Activated naive CD4-positive, alpha-beta T cell treated with anti-CD3 and anti-CD28 coated beads, Interleukin-2, amount 50 U/mL, for 16 hours (primary cell): ENCODE measurements around the gene ISY1.
"Not testable (repeated sequence)": the region's sequence is repeated elsewhere in the genome, so short reads cannot be mapped to it uniquely, and the experiment has no call there.

Experiments
- DNase-seq: peaks from one replicate; pipeline ENCODE4 v3.0.0-alpha.2; 2020

ISY1 gene

GRCh38 chr3:129165594-129165993 is 4.7 kb upstream of the ISY1 start:
- DNase-seq: not testable (repeated sequence)

DNA sequence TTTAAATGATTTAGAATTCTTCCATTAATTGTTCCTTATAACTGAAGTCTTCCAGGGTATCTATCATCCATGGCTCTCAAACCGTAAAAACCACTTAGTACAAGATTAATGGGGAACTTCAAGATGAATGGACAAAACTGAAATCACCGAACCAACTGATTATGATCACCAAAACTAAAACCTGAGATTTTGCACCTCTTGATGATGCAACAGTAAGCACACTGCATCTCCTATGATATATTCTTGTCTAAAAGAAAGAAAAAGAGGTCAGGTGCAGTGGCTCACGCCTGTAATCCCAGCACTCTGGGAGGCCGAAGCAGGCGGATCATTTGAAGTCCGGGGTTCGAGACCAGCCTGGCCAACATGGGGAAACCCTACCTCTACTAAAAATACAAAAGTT is 3.6 kb upstream of the ISY1 start:
- no peak for DNase-seq

DNA sequence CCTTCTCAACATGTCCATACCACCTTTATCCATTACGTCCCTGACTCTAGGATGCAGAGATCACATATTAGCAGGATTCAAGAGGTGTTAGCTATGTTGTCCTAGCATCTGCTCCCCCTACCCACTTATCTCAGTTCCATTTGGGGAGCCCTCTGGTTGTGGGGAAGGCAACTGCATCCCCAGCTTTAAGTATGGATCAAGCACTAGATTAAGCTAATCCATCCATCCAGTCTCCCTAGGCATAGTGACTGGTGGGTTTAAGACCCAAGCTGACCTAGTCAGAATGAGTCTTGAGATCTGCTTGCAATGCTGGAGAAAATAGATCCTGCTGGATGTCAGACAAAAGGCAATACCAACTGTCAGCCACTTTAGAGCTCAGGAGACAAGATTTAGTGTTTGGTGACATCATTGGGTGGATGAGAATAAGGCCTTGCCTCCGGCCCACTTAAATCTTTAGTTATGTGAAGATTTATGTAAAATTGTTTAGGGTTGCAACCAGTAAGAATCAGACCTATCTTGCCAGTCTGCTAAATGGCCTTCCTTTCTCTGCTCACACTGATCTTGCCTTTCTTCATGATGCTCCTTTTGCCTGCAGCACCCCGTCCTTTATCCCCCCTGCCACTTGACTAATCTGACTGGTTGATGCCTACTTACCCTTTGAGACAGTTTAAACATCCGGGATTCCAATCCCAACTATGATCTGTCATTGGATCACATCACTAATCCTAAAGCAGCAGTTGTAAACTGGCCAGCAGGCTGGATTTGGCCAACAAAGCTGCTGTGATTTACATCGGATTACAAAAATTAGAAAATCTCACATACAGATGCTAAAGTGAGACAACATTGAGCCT is 2.1 kb upstream of the ISY1 start:
- no peak for DNase-seq

GRCh38 chr3:129161860-129162271 is 1.0 kb upstream of the ISY1 start:
- DNase-seq: peak; percentile 24

DNA sequence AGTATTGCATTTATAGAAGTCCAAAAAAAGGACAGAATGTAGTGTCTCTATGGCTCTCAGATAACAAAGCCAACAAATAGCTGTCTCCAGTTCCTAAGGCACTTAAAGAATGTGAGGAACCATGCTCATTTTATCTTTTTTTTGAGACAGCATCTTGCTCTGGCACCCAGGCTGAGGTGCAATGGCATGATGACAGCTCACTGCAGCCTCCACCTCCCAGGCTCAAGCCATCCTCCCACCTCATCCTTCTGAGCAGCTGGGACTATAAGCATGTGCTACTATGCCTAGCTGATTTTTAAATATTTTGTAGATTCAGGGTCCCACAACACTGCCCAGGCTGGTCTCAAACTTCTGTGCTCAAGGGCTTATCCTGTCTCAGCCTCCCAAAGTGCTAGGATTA is 16.1 kb downstream of the ISY1 start:
- DNase-seq: no peak

DNA sequence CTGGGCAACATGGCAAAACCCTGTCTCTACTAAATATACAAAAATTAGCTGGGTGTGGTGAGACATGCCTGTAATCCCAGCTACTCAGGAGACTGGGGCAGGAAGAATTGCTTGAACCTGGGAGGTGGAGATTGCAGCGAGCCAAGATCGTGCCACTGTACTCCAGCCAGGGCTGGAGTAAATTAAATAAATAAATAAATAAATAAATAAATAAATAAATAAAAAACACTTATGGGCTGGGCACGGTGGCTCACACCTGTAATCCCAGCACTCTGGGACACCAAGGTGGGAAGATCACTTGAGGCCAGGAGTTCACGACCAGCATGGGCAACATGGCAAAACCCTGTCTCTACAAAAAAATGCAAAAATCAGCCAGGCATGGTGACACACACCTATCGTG is 19.9 kb downstream of the ISY1 start:
- not testable (repeated sequence) for DNase-seq

DNA sequence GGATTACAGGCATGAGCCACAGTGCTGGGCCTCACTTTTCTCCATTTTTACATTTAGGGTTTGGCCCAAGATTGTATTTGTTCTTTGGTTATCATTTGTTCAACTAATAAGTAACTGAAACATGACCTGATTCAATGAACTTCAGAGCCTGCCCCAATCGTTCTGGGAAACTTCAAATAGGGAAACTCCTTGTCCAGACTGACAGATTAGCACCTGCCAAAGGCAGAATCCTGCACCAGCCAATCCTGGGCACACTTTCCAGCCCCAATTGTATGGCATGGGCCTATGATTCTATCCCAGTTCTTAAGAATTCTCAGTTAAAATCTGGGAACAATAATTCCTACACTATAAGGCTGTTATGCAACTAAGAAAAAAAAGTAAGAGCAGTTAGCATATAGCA is 21.0 kb downstream of the ISY1 start:
- DNase-seq: no peak

DNA sequence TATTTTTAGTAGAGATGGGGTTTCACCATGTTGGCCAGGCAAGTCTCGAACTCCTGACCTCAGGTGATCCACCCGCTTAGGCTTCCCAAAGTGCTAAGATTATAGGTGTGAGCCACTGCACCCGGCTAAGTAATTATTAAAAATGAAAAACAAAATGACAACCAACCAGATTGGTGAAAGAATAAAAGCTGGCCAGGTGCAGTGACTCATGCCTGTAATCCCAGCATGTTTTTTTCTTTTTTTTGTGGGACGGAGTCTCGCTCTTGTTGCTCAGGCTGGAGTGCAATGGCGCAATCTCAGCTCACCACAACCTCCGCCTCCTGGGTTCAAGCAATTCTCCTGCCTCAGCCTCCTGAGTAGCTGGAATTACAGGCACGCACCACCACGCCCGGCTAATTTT is 24.6 kb downstream of the ISY1 start:
- DNase-seq: not testable (repeated sequence)

- no peak for DNase-seq
Observed at GRCh38 chr3:129132097-129132866, 28.6 kb downstream of the ISY1 start.

DNA sequence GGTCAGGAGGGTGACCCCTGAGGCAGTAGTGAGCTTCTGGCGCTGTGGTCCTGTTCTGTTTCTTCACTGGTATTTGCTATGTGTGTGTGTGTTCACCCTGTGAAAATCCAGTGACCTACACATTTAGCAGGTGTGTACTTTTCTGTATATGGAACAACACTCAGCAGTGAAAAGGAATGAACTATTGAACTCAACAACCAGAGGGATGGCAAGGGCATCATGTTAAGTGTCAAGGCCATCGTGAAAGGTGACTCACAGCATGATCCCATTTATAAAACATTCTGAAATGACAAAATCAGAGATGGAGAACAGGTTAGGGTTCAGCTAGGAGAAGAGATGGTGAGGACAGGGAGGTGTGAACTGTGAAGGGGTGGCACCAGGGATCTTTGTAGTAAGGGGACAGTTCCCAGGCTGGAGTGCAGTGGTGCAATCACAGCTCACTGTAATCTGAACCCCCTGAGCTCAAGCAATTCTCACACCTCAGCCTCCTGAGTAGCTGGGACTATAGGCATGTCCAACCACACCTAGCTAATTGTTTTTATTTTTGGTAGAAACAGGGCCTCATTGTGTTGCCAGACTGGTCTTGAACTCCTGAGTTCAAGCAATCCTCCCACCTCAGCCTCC is 29.3 kb downstream of the ISY1 start:
- no peak for DNase-seq

DNA sequence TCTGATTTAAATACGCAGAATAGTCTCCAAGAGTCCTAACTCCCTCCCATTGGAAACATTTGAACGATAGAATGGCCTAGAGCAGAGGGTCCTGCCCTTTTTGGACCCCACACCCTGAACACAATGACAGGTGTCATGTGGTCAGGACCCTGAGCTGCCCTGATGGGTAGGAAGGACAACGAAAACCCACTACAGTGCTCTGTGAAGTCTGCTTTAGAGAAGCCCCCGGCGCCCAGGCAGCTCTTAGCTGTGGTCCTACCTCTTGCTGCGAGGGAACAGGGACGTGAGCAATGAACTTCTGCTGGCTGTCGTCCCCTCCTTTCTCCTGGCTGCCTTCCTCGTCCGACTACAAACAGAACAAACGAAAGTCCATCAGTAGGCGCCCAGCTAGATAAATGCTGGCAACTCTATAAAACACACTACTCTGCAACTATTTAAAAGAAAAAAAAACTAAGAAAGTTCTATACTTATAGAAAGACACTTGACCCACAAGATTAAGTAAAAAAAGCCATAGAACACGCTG is 30.5 kb downstream of the ISY1 start:
- DNase-seq: no peak

DNA sequence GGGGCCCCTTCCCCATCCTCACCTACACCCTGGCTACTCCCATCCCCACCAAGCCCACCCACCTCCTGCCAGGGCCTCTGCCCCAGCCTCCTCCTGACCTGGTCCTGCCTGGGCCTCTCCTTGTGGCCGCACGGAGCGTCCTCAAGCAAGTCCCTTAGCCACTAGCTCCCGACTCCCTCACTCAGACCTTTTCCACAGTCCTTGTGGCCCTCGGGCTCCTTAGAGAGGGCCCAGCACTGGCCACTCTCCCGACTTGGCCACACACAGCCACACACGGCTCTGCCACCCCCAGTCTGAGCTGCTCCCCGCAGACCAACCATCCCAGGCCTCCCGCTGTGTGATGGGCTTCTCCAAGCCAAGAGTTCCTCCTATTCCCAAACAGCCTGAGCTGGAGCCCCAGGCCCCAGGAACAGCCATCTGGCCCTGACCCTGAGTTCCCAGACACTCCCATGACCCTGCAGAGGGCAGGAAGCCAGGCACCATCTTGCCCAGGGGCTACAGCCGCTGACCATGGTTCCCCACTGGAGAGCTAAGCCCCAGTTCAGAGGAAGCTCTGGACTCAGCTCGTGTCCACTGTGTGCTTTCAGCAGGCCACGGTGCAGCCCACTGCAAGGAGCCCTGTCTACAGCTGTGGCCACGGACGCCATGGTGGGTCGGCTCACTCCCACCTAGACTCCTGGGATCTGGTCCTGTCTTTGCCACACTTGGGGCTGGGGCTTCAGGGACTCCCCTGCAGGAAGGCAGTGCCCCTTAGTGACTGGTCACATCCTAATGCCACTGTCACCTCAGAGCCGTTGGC is 32.3 kb downstream of the ISY1 start:
- DNase-seq: no peak

DNA sequence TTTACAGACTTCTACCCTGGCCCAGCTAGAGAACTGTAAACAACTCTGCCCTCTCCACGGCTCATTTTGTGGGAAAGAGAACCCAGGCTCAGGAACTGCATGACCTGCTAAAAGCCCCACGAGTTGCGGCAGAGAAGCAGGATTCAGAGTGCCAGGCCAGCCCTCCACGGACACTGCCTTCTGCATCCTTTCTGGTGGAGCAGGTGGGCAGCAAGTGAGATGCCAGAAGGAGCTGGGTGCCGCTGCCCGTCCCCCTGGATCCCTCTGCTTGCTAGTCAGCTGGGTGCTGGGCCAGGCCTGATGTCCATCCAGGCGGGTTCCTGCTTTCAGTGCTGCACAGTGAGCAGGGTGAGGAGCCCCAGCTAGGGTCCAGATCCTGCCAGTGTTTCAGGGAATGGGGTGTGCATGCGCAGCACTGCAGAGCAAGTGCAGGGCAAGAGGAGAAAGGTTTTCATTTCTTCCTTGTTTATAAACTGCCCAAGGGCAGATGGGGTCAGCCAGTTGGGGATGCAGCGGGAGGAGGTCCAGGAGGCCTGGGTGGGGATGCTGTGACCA is 34.1 kb downstream of the ISY1 start:
- DNase-seq: no peak

DNA sequence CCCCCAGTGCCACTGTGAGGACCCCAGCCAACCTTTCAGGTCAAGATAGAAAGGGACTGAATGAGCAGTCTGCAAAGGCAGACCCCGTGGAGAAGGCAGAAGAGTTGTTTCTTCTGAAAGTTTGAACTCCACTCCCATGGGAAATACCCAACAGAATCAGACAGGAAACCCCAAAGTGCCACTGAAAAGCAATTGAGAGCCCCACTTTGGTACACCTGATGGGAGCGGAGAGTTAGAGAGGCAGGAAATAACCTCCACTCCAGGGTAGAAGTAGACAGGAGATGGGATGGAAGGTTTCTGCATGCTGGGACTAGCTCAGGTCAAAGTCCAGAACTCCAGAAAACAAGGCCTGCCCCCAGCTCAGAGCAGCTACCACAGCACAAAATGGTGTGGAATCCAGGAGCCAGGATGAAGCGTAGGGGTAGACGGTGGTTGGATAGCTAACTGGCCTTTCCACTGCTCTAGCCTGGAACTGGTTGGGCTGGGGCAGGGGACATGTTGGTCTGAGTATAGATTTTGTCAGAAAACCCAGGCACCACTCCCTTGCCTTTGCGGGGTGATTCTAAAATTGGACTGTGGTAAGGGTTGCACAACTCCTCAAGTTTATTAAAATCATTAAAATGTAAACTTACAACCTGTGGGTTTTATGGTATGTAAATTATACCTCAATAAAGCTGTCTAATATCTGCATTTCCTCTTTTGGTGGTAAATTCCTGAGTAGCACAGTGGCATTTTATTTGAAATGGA is 37.4 kb downstream of the ISY1 start:
- no peak for DNase-seq

- no peak for DNase-seq
Observed at GRCh38 chr3:129122412-129123011, 38.4 kb downstream of the ISY1 start.

GRCh38 chr3:129121792-129122411 is 39.0 kb downstream of the ISY1 start, which contains the start of gene RAB43:
Gene RAB43 (minus strand): TSS chr3:129121804. CDS start chr3:129121489, 315 bp downstream.
- DNase-seq: peak; percentile 84

DNA sequence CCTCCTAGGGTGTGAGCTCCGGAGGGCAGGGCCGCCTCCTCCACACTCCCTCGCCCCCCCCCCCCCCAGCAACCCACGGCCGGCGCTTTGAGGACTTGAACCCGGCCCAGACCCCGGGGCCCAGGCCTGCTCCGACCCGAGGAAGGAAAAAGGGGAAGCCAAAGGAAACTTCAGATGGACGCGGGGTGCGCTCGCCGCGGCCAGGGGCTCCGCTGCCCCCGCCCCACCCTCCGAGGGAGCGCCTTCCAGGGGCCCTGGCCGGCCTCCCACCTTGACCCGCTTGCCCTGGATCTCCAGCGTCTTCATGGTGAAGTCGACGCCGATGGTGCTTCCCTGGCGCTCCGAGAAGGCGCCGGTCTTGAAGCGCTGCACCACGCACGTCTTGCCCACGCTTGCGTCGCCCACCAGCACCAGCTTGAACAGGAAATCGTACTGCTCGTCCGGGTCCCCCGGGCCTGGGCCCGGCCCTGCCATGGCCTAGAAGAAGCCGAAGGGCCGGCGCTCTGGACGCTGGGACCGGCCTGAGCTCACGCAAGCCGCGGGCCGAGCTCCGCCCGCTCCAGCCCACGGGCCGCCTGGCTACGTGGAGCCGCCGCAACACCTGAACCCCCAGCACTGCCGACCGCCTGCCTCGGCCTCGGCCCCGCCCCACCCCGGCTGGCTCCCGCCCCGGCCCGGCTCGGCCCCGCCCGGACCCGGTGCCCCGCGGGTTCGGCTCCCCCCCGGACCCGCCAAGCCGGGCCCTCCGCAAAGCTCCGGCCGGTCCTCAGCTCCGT is 39.7 kb downstream of the ISY1 start:
- DNase-seq: peak; percentile 65

DNA sequence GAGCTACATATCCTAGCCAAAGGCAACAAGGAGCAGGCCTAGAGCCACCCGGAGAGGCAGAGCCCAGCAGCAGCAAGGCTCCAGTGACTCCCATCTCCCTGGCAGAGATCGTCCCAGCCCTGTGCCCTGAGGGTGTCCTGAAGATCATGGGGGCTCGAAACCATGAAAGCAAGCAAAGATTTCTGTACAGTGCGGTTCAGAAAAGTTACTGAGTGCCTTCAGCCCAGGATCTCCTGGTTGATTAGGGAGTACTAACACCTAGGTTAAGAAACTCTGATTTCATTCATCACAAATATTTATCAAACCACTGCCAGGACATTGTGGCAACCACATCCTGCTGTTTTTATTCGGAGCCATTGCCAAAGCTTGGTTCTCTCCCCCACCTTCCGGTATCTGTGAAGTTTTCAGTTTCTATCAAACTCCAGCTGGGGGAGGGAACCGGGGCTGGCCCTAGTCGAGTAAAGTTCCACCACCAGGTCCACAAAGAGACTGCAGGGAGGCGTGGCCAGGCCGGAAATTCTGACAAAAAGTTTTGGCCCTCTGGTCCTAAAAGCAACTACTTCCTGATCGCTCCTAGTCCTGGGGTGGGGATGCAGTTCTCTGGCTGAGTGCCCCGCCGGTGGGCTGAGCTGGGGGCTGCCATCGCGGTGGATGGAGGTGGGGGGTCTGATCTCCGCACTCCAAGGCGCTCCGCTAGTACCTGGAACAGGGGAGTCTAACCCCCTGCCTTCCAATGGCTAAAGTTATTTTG is 40.4 kb downstream of the ISY1 start:
- peak; percentile 91 for DNase-seq
